ENCODE measurements around the gene OR51B4. TPM values are rescaled to one million over a fixed set of nuclear protein-coding genes. Genes with fewer than 3 reads are reported as not detected.

The OR51B4 gene
- total and polyA plus RNA-seq, 9 of the 15 experiments (the other 6 are each of a cell fraction or from before 2014, with no cell fraction given) = 17.1 to 64.6 (median 39.9) TPM

- TF ChIP-seq NONO (IDR thresholded peaks at IDR 0.05; ENCODE audit: low read depth in 2 of 2, low read length in 1 of 2) = no peak
- peak; percentile 75 for TF ChIP-seq HNRNPK (IDR thresholded peaks at IDR 0.05; ENCODE audit: low read depth, low read length, poor library complexity, severe bottlenecking)
- TF ChIP-seq ZNF644 (tag; IDR thresholded peaks at IDR 0.05; ENCODE audit: low read depth) = no peak
- peak in 1 of 2 experiments; percentile 28; a peak in 1 of 4 replicates for TF ChIP-seq KDM1A (IDR thresholded peaks at IDR 0.05)
- peak; percentile 66 for TF ChIP-seq U2AF1 (optimal IDR thresholded peaks at IDR 0.05; ENCODE audit: low read depth, low read length)
- TF ChIP-seq, protein P1, sequence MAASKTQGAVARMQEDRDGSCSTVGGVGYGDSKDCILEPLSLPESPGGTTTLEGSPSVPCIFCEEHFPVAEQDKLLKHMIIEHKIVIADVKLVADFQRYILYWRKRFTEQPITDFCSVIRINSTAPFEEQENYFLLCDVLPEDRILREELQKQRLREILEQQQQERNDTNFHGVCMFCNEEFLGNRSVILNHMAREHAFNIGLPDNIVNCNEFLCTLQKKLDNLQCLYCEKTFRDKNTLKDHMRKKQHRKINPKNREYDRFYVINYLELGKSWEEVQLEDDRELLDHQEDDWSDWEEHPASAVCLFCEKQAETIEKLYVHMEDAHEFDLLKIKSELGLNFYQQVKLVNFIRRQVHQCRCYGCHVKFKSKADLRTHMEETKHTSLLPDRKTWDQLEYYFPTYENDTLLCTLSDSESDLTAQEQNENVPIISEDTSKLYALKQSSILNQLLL (CRISPR knock-in tag; IDR thresholded peaks at IDR 0.05; ENCODE audit: borderline replicate concordance) = no peak
- no peak for TF ChIP-seq SPI1 (IDR thresholded peaks at IDR 0.05; ENCODE audit: borderline replicate concordance, low read depth, low read length)
- no peak for TF ChIP-seq RBM39 (optimal IDR thresholded peaks at IDR 0.05; ENCODE audit: low read depth, low read length)
- TF ChIP-seq PCBP2 (IDR thresholded peaks at IDR 0.05; ENCODE audit: low read depth, low read length, poor library complexity, severe bottlenecking) = peak; percentile 83
- no peak for TF ChIP-seq POLR2G (IDR thresholded peaks at IDR 0.05; ENCODE audit: low read depth, low read length)
- TF ChIP-seq PCBP1 (IDR thresholded peaks at IDR 0.05; ENCODE audit: low read depth, low read length, poor library complexity, severe bottlenecking) = peak; percentile 65
- no peak for TF ChIP-seq CHAMP1 (IDR thresholded peaks at IDR 0.05)
- FAIRE-seq (no peak), ATAC-seq (peak; percentile 36; the same call in 1 of the 3 replicates), DNase-seq (ENCODE audit: extremely low read depth in 1 of 4, low spot score in 3 of 4) (no peak)
- Histone ChIP-seq H3K27me3 (ENCODE audit: control insufficient read depth in 2 of 2, insufficient read depth in 2 of 2, low read length in 2 of 2) (no peaks in the 10 kb centered on the region), H3K79me2 (ENCODE audit: control insufficient read depth, insufficient read depth, low read length) (peaks cover 59% of the 10 kb centered on the region), H3K4me1 (replicated peaks in 1 of 2; ENCODE audit: control insufficient read depth in 2 of 2, insufficient read depth in 2 of 2, low read length in 2 of 2) (peaks cover 0 to 3% of the 10 kb centered on the region in 2 experiments; a peak in 2 of 5 replicates), H3K9me3 (replicated peaks; ENCODE audit: control insufficient read depth, insufficient read depth, low read depth, low read length) (no peaks in the 10 kb centered on the region), H3K9ac (ENCODE audit: insufficient read depth in 1 of 2, low read depth in 2 of 2, low read length in 2 of 2) (no peak overlapping the region), H3K4me3 (no peak overlapping the region), H3K4me2 (ENCODE audit: insufficient read depth, low read length) (no peak overlapping the region), H3K36me3 (ENCODE audit: control insufficient read depth, insufficient read depth, low read length) (peaks cover 67% of the 10 kb centered on the region), H4K20me1 (replicated peaks; ENCODE audit: control insufficient read depth, insufficient read depth, low read length) (no peaks in the 10 kb centered on the region), H3K27ac (ENCODE audit: extremely low read depth, low read depth, low read length) (no peak overlapping the region), H3K9me1 (ENCODE audit: control insufficient read depth, insufficient read depth, low read length) (no peaks in the 10 kb centered on the region), H2AFZ (ENCODE audit: low read depth, low read length) (no peak overlapping the region)
- intact Hi-C loops (cut with micrococcal nuclease) (no loop called here), in situ Hi-C loops (cut with MboI) (no loop called here)
- no TSS peak for BruUV-seq (replicated peaks)
- WGBS (ENCODE audit: insufficient coverage, low coverage, missing lambda C conversion rate) = 75% methylated on average over 2 of the region's 2 CpGs
- POLR2A ChIA-PET = interaction anchor here (0.6 kb wide), 2 partner anchors 56 to 208 kb away, joined by 3 read pairs; no protein-coding TSS in a partner anchor
- CTCF ChIA-PET (ENCODE audit: low intra/inter-chr PET ratio) = no interaction called here
Measured at GRCh38 chr11:5307256-5308019, 5.7 kb upstream of the OR51B4 start.
